ENCODE results near the gene C14orf119.

- TF ChIP-seq POLR2A (IDR thresholded peaks at IDR 0.05; ENCODE audit: low read depth, low read length) = no peak
- TF ChIP-seq POLR2AphosphoS5 (IDR thresholded peaks at IDR 0.05; ENCODE audit: low read depth, low read length) = no peak
- no peak for TF ChIP-seq TAF1 (IDR thresholded peaks at IDR 0.05; ENCODE audit: borderline replicate concordance, low read depth, low read length)
Observed at GRCh38 chr14:23137192-23137812, 42.0 kb downstream of the C14orf119 start.
